T-cell (primary cell): ENCODE measurements around the gene SNAPC2. TPM values are rescaled to one million over a fixed set of nuclear protein-coding genes. Genes with fewer than 3 reads are reported as not detected.
A peak's percentile ranks its signal among the peaks of the same experiment; 100 is the strongest.

Source experiments
- ATAC-seq, 4 experiments: fragments of 200-7000 bp in 3 of 4; fragments of 150-1000 bp in 1 of 4; cut with Tn5 transposase; replicated peaks in 1 of 4; 1 replicate in 3 of 4; 2 replicates in 1 of 4; pipeline ENCODE4 v1.10.0; 2021; ENCODE audit warnings: moderate library complexity in 3 of 4, mild to moderate bottlenecking in 2 of 4, moderate number of reproducible peaks in 1 of 4
- CTCF ChIA-PET, 2 donors: fragments of 300-600 bp; sonication (Branson Sonifier 250); formaldehyde crosslinking; loops; one replicate each; lab custom pipeline; 2022; ENCODE audit warnings: antibody characterized with exemption in 2 of 2; lab: Charles Lee
- POLR2A ChIA-PET, 2 donors: fragments of 300-600 bp; sonication (Branson Sonifier 250); formaldehyde crosslinking; loops; one replicate each; lab custom pipeline; 2022; ENCODE audit warnings: antibody characterized with exemption in 2 of 2; lab: Charles Lee
- DNase-seq, 35 experiments: peaks; one replicate each; pipeline versions ENCODE4 v3.0.0 to v3.0.0-alpha.2; 2013 to 2023
- H3K27ac ChIP-seq: one replicate; pipeline ENCODE4 v1.5.1; 2013; ENCODE audit warnings: low read length
- H3K27me3 ChIP-seq, 2 experiments: replicated peaks in 1 of 2; 1 replicate in 1 of 2; 2 replicates in 1 of 2; pipeline versions ENCODE4 v1.6.1 to v1.7.0; 2013; ENCODE audit warnings: low read length in 1 of 2, mixed read lengths in 1 of 2; ENCODE audit not compliant: control insufficient read depth in 2 of 2, insufficient read depth in 2 of 2; ENCODE audit errors: extremely low read depth in 1 of 2
- H3K36me3 ChIP-seq, 2 donors: 1 replicate in 1 of 2; 2 replicates in 1 of 2; pipeline versions ENCODE4 v1.6.1 to v1.7.0; 2013; ENCODE audit warnings: low read length in 1 of 2; ENCODE audit not compliant: control insufficient read depth in 2 of 2, insufficient read depth in 1 of 2; ENCODE audit errors: extremely low read depth in 1 of 2
- H3K4me1 ChIP-seq, 2 experiments: 1 replicate in 1 of 2; 2 replicates in 1 of 2; pipeline versions ENCODE4 v1.6.1 to v1.7.0; 2013; ENCODE audit warnings: low read length in 2 of 2, mixed read lengths in 1 of 2; ENCODE audit not compliant: insufficient read depth in 2 of 2, control insufficient read depth in 1 of 2; ENCODE audit errors: extremely low read depth in 1 of 2
- H3K4me3 ChIP-seq, 2 donors: 1 replicate in 1 of 2; 2 replicates in 1 of 2; pipeline versions ENCODE4 v1.5.1 to v1.7.0; 2013; ENCODE audit warnings: mild to moderate bottlenecking in 2 of 2, low read length in 1 of 2, moderate library complexity in 1 of 2; ENCODE audit not compliant: control insufficient read depth in 1 of 2; ENCODE audit errors: extremely low read depth in 1 of 2
- H3K9me3 ChIP-seq: 2 replicates; pipeline ENCODE4 v1.7.0; 2013
- H3K27ac Mint-ChIP-seq, 2 donors: one replicate each; pipeline ENCODE4 v1.8.0; 2020 to 2021; ENCODE audit warnings: mild to moderate bottlenecking in 2 of 2, mixed read lengths in 2 of 2
- H3K27me3 Mint-ChIP-seq, 2 donors: one replicate each; pipeline ENCODE4 v1.8.0; 2021 to 2022; ENCODE audit warnings: mixed read lengths in 2 of 2
- H3K36me3 Mint-ChIP-seq: one replicate; pipeline ENCODE4 v1.8.0; 2021; ENCODE audit warnings: mixed read lengths
- H3K4me1 Mint-ChIP-seq, 3 donors: one replicate each; pipeline ENCODE4 v1.8.0; 2020 to 2022; ENCODE audit warnings: mixed read lengths in 3 of 3, mild to moderate bottlenecking in 1 of 3
- H3K4me3 Mint-ChIP-seq, 3 donors: one replicate each; pipeline ENCODE4 v1.8.0; 2020 to 2022; ENCODE audit warnings: mild to moderate bottlenecking in 3 of 3, mixed read lengths in 3 of 3, moderate library complexity in 3 of 3
- H3K9me3 Mint-ChIP-seq, 3 donors: one replicate each; pipeline ENCODE4 v1.8.0; 2020 to 2022; ENCODE audit warnings: mixed read lengths in 3 of 3
- WGBS: methylation state at CpG from one replicate; pipeline ENCODE4 v1.1.5; 2013; ENCODE audit warnings: missing lambda C conversion rate; ENCODE audit not compliant: insufficient coverage; 5-methylcytosine and 5-hydroxymethylcytosine counted together
- total RNA-seq, 35 experiments: library from RNA in 6 of 35; stranded (reverse) in 6 of 35; fragments of 120-200 nt in 1 of 35; gene quantifications; one replicate each; pipeline versions ENCODE4 v1.2.1 to v1.2.4 and lab custom pipeline; 2013 to 2026

Gene SNAPC2
- total RNA-seq, 5 donors from 2014 or later (not counting 1 experiment from before 2014, with no cell fraction given) = 9.0 to 22.9 (median 18.6) TPM

DNA sequence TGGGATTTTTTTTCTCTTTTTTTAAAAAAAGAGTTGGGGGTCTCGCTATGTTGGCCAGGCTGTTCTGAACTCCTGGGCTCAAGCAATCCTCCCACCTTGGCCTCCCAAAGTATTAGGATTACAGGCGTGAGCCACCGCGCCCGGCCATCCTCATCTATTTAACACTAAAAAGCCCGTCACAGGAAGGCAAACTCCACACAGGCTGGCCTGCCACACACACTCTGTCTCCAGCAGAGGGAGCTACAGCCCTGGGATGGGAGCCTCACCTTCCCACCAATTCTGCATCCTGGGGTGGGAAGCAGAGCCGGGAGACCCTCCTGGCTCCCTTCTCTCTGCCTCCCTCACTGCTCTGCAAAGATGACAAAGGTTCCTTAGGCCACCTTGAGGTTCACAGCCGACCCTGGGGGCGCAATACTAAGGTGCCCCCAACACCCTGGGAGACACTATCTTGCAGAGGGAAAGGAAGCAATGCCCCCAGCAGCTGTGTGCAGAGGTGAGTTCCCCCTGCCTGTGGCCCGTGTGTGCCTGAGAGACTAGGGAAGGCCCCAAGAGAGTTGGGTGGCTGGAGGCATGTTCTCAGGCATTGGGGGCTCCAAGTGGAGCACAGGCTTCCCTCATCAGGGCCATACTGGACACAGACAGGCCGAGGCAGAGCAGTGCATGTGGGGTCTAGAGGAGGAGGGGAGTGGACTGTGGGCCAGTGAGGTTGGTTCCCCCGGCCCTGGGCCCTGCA lies 50.7 kb downstream of the SNAPC2 start:
- Histone ChIP-seq H3K4me3 (no peak overlapping the region), H3K4me1 (no peaks in the 10 kb centered on the region), H3K27me3 (no peaks in the 10 kb centered on the region), H3K9me3 (no peaks in the 10 kb centered on the region), H3K36me3 (peaks cover 40 to 67% of the 10 kb centered on the region in 2 donors), H3K27ac (no peak overlapping the region)
- no peak overlapping the region for H3K4me3 Mint-ChIP-seq
- ChIA-PET POLR2A (no interaction called here), CTCF (no interaction called here)
- peak in 1 of 4 experiments; percentile 32 for ATAC-seq
- WGBS = 84% methylated on average over 7 of the region's 12 CpGs
- DNase-seq = peak in 8 of 35 experiments; percentile 8 to 43 (median 11)
- peaks cover 19% of the 10 kb centered on the region for H3K36me3 Mint-ChIP-seq
- no peaks in the 10 kb centered on the region for H3K9me3 Mint-ChIP-seq
- no peak overlapping the region for H3K27ac Mint-ChIP-seq
- no peaks in the 10 kb centered on the region for H3K4me1 Mint-ChIP-seq
- no peaks in the 10 kb centered on the region for H3K27me3 Mint-ChIP-seq

DNA sequence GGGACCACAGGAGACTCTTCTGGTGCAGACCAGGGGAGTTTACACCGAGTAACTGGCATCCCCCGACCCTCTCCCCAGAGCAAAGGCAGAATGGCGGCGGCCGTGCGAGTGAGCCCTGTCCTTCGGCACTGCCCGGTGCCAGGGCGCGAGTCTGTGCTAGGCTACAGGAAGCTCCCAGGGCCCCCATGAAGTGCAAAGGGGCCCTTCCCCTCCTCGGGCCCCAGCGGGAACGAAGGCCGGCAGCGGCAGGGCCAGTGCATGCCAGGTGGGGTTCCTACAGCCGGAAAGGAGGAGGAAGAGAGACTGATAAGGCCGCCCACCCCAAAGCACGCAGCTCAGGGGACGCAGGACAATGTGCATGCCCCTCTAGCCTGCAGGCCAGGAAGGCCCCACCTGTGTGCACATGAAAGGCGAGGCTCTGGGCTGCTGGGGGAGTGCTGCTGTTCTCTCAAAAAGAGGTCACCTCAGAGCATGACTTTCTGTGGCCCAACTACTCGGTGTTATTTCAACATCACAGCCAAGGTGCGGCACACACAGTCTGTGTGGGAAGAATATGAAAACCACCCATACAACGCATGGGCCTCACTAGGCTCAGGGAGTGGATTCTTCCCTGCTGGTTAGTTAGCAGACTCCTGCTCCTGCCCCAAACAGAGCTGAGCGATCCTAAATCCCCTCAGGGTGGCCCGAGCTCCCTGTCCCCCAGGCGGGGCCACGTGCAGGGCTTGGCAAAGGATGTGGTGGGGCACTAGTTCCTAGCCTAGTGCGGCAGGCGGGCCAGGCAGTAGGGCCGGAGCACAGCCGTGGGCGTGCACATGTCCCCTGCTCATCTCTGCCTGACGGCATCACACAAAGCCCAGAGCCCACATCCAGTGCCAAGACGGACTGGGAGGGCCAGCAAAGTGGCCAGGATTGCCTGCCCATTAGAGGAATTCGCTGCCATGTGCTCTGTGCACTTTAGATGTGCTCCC lies 51.7 kb downstream of the SNAPC2 start:
- H3K4me3 Mint-ChIP-seq = no peak overlapping the region
- no peaks in the 10 kb centered on the region for H3K9me3 ChIP-seq
- no peaks in the 10 kb centered on the region for H3K9me3 Mint-ChIP-seq
- WGBS = 98% methylated on average over 30 of the region's 35 CpGs
- no peaks in the 10 kb centered on the region for H3K4me1 Mint-ChIP-seq
- peaks cover 38 to 61% of the 10 kb centered on the region in 2 donors for H3K36me3 ChIP-seq
- no peak overlapping the region for H3K27ac ChIP-seq
- H3K4me3 ChIP-seq = no peak overlapping the region
- no peaks in the 10 kb centered on the region for H3K27me3 ChIP-seq
- POLR2A ChIA-PET = no interaction called here
- H3K27ac Mint-ChIP-seq = no peak overlapping the region
- no peaks in the 10 kb centered on the region for H3K27me3 Mint-ChIP-seq
- H3K36me3 Mint-ChIP-seq = peaks cover 15% of the 10 kb centered on the region
- ATAC-seq (no peak), DNase-seq (no peak)
- H3K4me1 ChIP-seq = no peaks in the 10 kb centered on the region
- CTCF ChIA-PET = no interaction called here

Other genes with a start within 250 kb of the SNAPC2 start
- gene MCEMP1, start 243.2 kb upstream of the SNAPC2 start, total RNA-seq = under 1 TPM in 1 of 5 donors, not detected in 4; 0.26 TPM
- gene TRAPPC5, start 239.5 kb upstream of the SNAPC2 start, total RNA-seq = 10 to 100 TPM; 39.2 to 75.3 (median 69.4) TPM
- gene FCER2, start 218.2 kb upstream of the SNAPC2 start, total RNA-seq = 1 to 10 TPM in 3 of 5 donors, under 1 TPM in 2; 0.90 to 2.5 (median 1.2) TPM
- not detected for gene CLEC4G, start 188.2 kb upstream of the SNAPC2 start, total RNA-seq
- gene CD209, start 172.8 kb upstream of the SNAPC2 start, total RNA-seq = under 1 TPM in 1 of 5 donors, not detected in 4; 0.07 TPM
- under 1 TPM in 2 of 5 donors, not detected in 3; 0.20 to 0.30 TPM for gene CLEC4M, start 157.1 kb upstream of the SNAPC2 start, total RNA-seq
- 10 to 100 TPM in 4 of 5 donors, 1 to 10 TPM in 1; 9.6 to 15.1 (median 13.7) TPM for gene EVI5L, start 90.1 kb upstream of the SNAPC2 start, total RNA-seq
- under 1 TPM; 0.28 to 0.85 (median 0.36) TPM for gene PRR36, start 45.9 kb upstream of the SNAPC2 start, total RNA-seq
- under 1 TPM in 1 of 5 donors, not detected in 4; 0.06 TPM for gene LRRC8E, start 31.8 kb upstream of the SNAPC2 start, total RNA-seq
- gene MAP2K7, start 16.5 kb upstream of the SNAPC2 start, total RNA-seq = 10 to 100 TPM; 68.1 to 93.1 (median 73.5) TPM
- gene TGFBR3L, start 5.5 kb upstream of the SNAPC2 start, total RNA-seq = 1 to 10 TPM in 3 of 5 donors, under 1 TPM in 2; 0.76 to 4.5 (median 1.3) TPM
- gene CTXN1, start 5.8 kb downstream of the SNAPC2 start, total RNA-seq = under 1 TPM in 4 of 5 donors, not detected in 1; 0.19 to 0.47 (median 0.30) TPM
- 10 to 100 TPM; 72.7 to 99.4 (median 90.3) TPM for gene TIMM44, start 23.3 kb downstream of the SNAPC2 start, total RNA-seq
- 10 to 100 TPM; 33.6 to 62.1 (median 57.1) TPM for gene ELAVL1, start 85.3 kb downstream of the SNAPC2 start, total RNA-seq
- 1 to 10 TPM in 1 of 5 donors, not detected in 4; 1.4 TPM for gene CCL25, start 132.4 kb downstream of the SNAPC2 start, total RNA-seq
- under 1 TPM in 2 of 5 donors, not detected in 3; 0.03 TPM for gene FBN3, start 229.3 kb downstream of the SNAPC2 start, total RNA-seq